Measurements from ENCODE around the gene KMT2E.

The KMT2E gene

DNA sequence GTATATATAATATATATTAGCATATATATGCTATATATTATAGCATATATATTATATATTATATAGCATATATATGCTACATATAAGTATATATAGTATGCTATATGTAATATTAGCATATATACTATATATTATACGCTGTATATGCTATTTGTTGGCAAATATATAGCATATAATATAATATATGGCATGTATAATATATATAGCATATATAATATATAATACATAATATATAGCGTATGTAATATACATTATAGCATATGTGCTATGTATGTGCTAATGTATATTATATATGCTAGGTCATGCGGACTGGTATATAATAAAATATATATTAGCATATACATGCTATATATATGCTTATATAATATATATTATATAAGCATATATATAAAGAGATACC lies 72.8 kb downstream of the KMT2E start:
- DNase-seq, result no peak

DNA sequence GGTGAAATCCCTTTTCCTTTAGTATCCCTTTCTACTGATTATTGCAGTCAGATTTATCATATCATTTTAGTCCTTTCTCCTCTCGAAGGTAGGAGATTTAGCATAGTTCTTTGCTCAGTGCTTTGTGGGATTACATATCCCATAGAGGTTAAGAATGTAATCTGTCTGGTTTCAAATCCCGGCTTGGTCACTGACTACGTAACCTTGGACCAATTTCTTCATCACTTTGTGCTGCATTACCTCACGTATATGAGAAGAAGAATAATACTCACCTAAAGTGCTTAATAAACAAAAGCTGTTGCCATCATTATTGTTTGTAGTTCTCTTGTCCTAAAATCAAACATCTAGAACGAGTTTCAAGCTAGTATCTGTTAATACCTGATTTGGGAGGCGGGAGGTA lies 74.0 kb downstream of the KMT2E start:
- DNase-seq, result no peak

DNA sequence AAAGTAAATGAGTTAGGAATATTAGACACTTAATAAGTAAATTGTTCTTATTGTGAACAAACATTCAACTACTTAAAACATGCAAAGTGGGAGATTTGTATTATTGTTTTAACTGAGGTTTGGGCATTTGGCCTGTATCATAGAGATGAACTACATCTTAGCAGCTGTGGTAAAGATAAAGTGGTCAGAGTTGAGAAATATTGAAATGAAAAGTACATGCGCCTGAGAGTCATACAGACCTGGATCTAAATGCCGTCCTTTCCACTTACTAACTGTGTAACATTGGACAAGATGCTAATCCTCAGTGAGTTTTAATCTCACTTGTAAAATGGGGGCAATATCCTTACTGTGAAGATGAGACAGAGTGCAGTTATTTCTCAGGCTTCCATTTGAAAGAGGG lies 74.5 kb downstream of the KMT2E start:
- DNase-seq, result no peak

DNA sequence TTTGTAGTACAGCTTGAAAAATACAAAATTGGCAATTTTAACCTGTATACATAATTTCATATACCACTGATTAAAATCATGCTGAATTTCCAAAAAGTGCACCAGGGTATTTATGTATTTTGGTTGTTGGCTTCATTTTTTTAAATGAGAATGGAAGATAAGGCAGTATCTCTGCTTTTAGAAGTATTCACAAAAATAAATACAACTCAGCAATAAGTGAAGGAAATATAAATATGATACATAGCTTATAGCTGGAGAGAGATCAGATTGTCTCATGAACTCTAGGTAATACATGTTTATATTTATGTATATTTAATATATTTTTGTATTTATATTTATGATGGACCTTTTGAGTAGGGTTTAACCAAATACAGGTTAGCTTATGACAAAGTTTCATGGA lies 81.0 kb downstream of the KMT2E start:
- no peak for DNase-seq

DNA sequence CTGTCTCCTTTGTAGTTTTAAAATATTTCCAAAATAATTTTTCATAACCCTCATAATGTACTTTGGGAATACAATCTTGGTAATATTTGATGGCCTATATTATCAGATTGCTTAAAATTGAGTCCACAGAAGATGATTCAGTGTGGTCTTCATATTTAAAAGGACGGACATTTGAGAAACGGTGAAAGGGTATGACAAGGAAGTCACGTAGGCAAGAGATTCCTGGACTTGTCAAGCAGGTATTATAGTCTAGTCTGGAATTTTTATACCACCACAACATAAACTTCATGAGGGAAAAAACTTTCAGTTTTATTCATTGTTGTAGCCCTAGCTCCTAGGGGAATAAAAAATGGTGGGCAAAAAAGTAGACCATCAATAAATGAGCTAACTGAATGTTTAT lies 82.3 kb downstream of the KMT2E start:
- DNase-seq, result no peak

DNA sequence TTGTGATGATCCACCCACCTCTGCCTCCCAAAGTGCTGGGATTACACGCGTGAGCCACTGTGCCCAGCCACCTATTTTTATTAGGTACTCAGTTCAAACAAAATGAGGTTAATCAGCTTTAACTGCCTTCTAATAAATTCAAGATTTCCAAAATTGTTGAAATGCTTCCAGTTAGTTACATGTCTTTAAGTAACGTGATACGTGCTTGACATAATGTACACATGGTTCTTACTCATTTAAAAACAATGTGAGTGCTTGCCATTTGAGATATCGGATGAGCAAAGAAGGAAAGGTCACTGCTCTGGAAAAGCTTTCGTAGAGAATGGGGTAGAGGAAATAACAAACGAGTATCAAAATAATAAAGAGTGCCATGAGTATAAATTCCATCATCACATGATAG lies 83.6 kb downstream of the KMT2E start:
- DNase-seq, result no peak

DNA sequence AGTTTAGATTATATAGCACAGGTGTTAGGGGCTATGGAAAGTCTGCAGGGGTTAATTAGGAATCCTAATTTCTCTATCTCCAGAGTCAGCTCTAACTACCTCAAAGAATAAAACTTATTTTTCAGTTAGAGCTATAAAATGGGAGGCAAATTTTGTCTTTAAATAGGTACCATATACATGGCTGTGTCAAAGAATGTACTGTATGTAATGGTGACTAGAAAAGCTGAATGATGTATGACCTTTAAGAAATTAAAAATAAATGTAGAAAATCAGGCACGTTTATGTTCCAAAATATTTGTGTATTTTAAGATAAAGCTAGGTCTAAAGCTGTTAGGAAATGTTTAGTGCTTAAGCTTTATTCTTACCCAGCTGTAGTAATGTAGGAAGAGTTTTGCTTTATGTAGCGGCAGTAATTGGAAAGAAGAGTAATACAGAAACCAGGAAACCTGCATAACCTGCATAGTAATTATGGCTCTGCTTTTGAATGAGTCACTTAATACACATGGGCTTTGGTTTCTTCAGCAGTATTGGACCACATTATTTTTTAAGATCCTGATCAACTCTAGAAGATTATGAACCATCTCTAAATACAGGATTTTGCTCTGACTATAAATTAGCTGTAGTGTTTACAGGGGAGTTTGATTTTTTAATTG lies 85.0 kb downstream of the KMT2E start:
- DNase-seq, result no peak

DNA sequence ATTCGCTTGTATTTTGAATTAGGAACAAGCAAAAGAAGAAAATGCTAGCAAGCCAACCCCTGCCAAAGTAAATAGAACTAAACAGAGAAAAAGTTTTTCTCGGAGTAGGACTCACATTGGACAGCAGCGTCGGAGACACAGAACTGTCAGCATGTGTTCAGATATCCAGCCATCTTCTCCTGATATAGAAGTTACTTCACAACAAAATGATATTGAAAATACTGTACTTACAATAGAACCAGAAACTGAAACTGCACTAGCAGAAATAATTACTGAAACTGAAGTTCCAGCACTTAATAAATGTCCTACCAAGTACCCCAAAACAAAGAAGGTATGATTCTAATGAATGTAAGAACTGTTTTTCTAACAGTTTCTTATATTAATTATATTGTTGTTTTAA lies 87.9 kb downstream of the KMT2E start:
- no peak for DNase-seq

DNA sequence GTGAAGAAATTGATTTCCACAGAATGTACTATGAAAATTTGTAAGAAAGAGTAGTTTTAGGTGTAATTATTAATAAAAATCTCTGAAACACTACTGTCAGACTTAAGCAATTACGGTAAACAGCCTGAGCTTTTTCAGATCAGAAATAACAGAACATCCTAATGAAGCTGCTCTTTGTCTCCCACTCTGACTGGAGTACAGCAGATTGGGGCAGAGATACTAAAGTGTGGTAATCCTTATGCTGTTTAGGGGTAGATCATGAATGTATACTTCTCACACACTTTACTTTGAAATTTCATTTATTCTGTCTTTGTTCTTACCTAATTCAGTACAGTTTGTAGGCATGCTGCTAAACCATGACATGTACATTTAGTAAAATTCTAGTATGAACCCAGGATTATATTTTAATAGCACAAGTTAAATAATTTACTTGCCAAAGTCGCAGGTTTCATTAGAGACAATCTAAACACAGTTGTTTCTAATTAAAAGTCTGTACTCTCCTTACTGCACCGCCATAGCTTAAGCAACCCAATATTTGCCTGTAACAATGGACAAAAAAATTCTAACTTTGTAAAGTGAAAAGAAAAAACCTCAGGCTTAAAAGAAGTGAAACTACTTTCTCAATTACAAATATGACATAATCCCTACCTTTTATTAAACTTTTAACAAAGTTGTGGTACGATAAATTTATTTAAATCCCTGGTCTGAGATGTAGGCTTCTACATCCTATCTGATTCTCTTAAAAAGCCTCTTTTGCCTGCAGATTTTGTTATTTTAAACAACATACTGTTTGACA lies 88.8 kb downstream of the KMT2E start:
- DNase-seq, result no peak

DNA sequence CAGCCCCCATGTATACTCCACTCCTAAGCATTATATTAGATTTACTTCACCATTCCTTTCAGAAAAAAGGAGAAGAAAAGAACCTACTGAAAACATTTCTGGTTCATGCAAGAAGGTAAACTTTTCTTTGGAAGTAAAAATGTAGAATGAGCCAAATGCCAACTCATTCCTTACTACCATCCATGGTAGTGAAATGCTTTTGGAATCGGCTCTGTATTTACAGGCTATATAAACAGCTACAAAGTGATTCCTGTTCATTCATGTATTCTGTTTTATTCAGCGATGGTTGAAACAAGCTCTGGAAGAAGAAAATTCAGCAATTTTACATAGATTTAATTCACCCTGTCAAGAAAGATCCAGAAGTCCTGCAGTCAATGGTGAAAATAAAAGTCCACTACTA lies 91.6 kb downstream of the KMT2E start:
- no peak for DNase-seq

DNA sequence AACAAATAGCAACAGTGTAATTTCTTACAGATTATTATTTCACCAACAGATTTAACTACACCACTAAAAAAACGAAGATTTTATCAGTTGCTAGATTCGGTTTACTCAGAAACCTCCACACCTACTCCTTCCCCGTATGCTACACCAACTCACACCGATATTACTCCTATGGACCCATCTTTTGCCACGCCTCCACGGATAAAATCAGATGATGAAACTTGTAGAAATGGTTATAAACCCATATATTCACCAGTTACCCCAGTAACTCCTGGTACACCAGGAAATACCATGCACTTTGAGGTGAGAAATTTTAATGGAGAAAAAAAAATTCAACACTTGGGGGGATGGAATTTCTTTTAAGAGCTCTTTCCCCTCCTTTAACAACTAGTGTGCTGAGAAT lies 92.5 kb downstream of the KMT2E start:
- DNase-seq, result no peak

DNA sequence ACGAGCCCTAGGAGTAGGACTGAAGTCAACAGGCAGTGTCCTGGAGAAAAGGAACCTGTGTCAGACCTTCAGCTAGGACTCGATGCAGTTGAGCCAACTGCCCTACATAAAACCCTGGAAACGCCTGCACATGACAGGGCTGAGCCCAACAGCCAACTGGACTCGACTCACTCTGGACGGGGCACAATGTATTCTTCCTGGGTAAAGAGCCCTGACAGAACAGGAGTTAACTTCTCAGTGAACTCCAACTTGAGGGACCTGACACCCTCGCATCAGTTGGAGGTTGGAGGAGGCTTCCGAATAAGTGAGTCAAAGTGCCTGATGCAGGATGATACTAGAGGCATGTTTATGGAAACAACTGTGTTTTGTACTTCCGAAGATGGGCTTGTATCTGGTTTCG lies 93.5 kb downstream of the KMT2E start:
- no peak for DNase-seq

DNA sequence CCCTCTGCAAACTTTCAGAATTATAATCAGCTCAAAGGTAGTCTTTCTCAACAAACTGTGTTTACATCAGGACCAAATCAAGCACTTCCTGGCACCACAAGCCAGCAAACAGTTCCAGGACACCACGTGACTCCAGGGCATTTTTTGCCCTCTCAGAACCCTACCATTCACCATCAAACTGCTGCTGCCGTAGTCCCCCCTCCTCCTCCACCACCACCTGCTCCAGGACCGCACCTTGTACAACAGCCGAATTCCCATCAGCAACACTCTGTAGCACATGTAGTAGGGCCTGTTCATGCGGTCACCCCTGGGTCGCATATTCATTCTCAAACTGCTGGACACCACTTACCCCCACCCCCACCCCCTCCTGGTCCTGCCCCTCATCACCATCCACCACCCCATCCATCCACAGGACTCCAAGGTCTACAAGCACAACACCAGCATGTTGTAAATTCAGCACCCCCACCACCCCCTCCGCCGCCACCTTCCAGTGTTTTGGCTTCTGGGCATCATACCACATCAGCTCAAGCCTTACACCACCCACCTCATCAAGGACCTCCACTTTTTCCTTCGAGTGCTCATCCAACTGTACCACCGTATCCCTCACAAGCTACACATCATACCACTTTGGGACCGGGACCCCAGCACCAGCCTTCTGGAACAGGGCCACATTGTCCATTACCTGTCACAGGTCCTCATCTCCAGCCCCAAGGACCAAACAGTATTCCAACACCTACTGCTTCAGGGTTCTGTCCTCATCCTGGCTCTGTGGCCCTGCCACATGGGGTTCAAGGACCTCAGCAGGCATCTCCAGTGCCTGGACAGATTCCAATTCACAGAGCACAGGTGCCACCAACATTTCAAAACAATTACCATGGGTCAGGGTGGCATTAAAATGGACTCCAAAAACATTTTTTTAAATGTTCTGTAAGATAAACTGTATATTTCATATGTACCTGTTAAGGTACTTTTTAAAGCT lies 98.7 kb downstream of the KMT2E start:
- DNase-seq, result no peak

DNA sequence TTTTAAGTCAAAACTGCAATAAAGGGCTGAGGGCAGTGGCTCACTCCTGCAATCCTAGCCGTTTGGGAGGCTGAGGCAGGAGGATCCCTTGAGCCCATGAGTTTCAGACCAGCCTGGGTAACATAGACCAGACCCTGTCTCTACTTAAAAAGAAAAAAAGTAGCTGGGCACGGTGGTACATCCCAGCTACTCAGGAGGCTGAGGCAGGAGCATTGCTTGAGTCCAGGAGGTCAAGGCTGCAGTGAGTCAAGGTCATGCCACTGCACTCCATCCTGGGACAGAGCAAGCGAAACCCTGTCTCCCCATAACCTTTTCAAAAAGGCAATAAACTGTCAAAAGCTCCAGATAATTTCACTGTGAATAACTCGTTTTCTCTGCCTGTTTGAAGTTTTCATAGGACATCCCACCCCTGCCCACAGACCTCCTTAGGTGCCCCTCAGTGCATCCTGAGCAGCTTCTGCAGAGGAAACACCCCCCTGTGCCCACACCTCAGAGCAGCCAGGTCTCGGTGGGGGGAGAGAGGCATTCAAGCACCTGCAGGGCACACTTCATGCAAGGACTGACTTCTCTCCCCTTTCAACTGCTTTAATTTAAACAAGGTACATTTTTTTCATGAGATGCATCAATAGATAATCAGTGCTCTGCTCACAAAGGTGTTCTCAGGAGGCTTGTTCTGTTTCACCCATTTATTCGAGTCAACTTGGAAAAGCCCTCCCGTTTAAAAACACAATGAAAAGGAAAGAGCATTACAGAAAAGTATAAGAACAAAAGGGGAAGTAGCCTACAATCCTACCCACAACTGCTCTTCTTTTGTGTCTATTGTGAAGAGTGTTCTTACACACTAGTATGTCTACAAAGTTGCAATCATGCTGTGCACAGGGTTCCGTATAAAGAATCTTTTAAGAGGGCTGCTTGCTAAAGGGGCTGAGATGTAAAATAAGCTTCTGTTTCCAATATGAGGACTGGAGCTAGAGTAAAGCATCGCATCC lies 104.9 kb downstream of the KMT2E start:
- DNase-seq, result no peak

DNA sequence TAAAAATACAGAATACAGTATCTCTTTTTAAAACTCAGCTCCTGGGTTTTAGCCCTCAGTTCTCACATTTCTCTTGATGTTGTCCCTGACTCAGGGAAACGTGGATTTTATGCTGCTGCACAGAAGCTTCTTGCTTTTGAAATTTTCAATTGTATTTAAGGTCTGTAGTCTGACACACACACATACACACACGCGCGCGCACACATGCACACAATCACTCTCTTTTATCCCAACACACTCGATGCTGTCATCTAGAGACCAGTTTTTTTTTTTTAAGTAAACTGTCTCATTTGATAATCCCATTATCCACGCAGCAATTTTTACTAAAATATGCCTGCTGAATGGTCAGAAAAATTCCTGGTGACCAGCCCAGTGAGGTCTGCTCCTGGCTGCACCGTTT lies 108.6 kb downstream of the KMT2E start:
- no peak for DNase-seq

DNA sequence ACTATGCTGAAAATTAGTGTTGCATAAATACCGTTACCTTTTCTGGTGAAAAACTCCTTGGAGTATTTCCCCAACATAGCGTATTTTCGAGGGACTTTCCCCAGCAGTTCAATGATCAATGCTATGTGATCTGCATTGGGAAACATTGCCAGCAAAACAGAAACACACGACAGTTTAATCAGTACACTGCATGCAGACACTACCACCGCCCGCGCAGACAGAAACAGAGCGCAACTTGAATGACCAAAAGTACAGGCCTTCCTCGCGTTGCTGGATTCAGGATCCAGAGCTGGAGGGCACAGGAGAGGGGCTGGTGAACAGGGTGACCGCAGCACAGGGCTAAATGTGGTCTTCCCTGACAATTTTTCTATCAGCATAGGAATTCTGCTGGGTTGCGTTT lies 111.7 kb downstream of the KMT2E start:
- DNase-seq, result no peak

DNA sequence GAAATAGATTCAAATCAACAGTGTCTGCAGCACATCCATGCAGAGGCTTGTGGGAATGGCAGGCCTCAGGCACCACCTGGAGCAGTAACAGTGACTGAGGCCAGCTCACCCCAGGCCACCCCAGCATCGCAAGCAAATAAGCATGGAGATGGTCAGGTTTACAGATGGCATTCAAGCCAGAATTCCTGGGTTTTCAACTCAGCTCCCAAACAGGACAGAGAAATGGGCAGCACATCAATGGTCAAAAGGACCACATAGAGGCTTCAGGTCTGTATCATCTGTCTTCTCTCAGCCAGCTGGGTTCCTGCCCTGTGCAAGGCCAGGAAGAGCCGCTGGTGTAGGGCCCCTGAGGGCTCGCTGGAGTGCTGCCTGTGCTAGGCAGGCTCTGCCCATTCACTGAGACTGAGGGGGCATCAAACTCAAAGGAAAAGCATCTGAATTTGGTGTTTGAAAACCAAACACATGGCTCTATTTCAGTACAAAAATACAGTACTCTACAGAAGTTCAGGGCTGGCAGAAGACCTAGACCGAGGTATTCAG lies 112.5 kb downstream of the KMT2E start:
- DNase-seq, result no peak

DNA sequence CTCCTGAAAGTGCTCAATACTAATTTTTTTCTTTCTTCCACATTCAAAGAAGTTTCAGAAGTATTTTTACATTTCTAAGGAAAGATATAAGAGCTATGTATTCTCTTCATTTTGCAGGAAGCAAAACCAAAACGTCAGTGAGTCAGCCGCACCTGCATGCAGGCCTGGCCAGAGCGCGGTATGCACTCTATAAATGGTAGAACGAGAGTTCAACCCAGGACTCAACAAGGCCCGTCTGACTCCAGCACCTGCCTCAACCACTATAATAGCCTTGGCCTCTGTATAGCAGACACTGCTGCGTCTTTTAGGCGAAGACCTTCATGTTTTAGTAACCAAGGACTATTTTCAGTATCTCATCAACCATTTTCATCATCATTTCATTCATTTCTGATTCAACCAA lies 113.2 kb downstream of the KMT2E start:
- DNase-seq, result no peak

DNA sequence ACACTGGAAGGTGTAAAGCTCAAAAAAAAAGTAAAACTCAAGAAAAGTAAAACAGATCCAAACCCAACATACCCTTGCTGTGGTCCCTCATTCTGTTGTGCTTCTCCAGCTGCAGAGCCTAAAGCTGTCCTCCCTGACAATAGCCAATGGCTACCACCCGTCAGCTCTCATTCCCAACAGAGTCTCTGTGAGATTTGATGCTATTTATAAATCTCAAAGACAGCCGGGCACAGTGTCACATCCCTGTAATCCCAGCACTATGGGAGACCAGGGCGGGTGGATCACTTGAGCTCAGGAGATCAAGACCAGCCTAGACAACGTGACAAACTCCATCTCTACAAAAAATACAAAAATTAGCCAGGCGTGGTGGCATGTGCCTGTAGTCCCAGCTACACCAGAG lies 116.0 kb downstream of the KMT2E start:
- DNase-seq, result no peak

DNA sequence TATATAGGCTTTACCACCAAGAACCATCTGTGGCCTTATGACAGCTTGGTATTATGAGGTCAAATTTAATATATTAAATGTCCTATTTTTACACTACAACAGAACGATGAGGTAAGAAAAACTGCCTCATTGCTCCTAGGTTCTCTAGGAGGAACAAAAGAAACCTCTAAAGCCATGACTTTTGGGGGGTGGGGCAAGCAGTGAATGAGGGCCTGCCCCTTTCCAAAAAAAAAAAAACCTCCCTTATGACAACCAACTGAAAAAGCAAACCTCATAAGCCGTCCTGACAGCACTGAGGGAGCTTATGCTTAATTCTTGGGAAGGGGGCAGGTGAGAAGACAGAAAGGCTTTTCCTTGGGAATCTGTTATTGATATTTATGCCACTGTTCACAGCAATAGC lies 116.6 kb downstream of the KMT2E start:
- no peak for DNase-seq

DNA sequence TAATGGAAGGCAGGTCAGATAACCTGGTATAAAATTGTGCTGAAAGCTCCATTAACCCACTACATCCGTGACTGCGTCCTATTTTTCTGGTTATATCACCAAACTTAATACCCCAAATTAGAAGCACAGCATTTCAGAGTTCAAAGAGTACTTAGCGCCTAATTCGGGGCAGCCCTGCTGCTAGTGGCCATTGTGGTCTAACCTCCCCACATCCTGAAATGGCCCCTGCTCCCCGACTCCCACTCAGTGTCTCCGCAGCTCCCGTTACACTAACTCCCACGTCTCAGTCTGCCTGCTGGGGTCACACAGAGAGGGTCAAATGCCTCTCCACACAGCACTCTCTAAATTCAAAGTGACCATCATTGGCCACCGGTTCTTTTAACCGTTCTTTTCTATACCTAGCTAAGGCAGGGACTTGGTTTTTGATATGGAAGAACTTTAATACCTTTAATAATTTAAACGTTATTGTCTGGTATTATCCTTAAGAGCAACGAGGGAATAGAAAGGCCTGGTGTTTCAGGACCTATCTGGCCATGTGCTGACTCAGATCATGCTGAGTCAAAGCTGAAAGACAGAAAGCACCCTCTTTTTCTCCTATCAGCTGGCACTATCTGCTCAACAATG lies 117.1 kb downstream of the KMT2E start:
- no peak for DNase-seq

DNA sequence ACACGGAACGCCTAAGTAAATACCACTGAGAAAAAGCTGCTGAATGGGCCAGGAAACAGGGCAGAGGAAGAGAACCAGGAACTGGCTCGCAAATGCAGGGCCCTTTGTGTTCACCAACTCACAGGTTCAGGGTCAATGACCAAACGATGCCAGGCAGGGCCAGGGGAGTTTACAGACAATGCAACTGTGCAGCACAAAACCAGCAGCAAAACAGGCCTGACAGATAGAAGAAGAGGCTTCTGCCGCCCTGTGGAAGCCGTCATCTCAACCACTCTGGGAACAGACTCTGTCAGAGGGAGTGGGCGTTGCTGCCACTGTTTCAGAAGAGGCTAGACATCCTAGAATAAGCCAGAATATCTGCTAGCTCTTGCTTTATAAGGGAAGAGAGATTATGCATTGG lies 117.9 kb downstream of the KMT2E start:
- DNase-seq, result no peak
